DMS79 (cell line): Measurements from ENCODE around the gene POPDC3.
"Not testable (repeated sequence)": the region's sequence is repeated elsewhere in the genome, so short reads cannot be mapped to it uniquely, and the experiment has no call there.

Experiments
- DNase-seq: peaks from one replicate; lab custom pipeline; 2025; lab: John Stamatoyannopoulos, UW

POPDC3 gene

DNA sequence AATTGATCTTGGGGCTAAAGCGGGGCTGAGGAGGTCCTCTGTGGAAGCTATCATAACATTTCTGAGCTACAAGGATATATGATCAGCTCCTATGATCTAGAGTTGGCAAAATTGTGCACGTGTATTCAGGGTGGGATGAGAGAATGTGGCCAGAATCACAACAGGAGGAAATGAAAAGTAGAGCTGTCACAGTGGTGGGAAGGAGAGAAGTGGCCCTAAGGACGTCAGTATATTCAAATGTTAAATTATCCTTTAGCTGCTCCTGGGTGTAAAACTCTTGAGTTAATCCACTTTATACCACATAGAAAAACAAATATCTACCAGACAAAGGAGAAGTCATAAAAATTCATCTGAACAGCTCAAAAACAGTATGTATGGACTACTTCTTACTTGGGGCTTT lies 14.8 kb upstream of the POPDC3 start:
- no peak for DNase-seq

DNA sequence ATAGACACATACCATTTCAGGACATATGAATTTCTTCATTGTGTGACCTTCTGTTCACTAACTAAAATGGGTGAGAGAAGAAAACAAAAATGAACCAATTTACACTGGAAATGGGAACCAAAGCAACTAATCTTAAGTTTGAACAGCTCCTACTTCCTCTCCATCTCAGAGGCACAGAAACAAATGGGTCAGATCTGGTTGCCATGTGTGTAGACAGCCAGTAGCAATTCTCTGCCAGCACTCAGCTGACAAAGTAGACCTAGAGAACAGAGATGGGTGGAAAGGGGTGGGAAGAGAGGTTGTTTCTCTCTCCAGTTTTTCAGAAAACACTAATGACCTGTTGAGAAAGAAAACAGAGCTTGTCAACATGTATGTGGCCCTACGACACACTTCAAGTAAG lies 14.3 kb upstream of the POPDC3 start:
- no peak for DNase-seq

DNA sequence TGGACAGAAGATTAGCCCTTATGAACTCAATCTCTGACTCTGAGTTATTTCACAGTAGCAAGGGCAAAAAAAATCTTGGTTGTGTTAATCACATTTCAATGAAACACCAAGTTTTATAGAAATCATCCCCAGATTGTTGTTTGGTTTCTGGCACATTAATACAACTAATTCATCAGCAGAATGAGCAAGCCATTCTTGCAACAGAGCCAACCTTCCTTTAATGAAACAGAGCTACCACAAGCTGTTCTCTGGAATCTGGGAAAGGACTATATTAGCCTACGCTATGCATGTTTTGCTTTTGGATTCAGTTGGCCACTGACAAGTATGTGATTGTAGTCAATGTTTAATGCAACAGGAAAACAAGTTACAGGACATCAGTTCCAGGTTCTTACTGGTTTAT lies 13.8 kb upstream of the POPDC3 start:
- DNase-seq: no peak

DNA sequence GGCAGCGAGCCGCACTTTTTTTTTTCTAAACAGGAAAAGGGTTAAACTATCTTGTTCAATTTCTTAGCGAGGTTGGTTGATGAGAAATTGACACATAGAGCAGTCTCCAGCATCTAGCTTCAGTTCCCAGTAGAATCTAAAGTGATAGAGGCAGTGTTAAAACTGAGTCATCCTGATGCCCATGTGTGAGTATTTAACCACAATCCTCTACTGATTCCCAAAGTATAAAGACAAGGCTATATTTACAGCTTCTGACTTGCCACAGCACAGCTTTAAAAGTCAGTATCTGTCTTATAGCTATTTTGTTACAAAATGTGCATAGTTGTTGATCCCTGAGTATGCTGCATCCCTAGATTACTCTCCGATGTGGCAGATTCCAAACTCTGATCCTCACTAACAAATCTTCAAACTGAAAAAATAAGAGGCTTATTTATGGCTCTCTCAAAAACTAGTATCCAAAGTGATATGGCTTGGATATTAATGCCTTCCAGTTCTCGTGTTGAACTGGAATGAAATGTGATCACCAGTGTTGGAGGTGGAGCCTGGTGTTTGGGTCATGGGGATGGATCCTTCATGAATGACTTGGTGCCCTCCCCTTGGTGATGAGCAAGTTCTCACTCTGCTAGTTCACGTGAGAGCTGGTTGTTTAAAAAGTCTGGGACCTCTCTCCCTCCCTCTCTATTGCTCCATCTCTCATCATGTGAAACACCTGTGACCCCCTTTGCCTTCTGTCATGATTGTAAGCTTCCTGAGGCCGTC lies 13.1 kb upstream of the POPDC3 start:
- DNase-seq: no peak

DNA sequence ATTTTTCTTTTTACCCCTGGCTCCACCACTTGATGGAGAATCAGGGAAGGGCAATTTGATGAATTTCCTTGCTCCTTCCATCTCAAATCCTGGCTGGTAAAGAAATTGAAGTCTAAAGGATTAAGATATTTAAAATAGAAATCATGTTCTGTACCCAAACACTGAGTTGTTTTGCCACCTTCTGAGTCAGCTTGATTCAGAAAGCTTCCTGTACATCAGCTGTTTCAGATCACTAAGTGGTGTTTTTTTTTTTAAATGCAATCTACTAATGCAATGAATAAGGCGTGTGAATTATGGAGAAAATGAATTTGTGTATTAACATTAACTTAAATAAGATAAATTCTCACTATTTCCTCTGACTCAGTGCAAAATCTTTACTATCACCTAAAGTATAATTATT lies 11.5 kb upstream of the POPDC3 start:
- no peak for DNase-seq

DNA sequence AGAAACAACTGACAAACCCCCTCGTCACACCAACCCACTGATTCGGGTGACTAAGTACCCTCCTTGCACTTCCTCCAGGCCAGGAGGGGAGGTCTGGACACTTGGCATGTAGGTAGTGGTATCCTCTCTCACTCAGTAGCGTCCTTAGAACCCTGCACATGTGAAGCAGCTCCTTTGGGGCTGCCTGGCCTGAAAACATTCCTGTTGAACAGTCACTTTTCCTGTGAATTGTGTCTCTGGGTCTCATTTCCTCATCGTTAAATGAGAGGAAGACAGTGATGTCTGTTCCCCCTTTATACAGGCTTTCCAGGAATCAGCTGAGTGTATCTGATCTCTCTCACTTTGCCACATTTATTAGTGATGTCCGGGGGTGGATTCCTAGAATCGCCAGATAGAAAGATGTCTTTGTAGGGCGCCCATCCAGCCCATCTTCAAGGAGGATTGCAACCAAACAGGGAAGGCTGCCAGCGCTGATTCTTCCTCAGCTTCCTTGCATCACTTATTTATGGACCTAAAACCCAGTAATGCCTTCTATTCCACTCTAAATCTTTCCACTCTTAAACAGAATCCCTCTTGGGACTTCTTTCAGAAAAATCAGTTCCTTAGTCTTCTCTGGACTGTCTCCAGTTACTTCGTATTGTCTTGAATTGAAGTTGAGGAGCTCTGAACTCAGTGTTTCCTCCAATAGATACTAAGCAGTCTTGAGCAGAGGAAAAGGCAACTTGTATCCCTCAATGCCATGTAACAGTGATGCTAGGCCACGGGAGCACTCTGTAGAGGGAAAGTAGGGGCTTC lies 9.4 kb upstream of the POPDC3 start:
- DNase-seq: no peak

DNA sequence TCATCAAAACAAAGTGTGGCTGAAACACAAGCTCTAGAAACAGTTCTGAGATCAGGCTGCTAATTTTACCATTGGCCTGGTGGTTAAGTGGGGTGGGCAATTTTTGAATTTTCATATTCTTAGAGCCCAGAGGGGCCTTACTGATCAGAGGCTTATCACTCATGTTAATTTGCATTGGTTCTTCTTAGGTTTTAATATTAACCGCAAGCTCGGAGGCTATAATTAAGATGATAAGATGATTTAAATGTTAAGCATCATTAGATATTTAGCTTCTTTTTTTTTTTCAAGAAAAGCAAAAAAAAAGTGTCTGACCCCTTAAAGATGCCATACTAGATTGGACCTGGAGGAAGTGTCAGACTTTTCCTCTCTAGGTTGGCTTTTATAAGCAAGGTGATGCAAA lies 8.4 kb upstream of the POPDC3 start:
- no peak for DNase-seq

DNA sequence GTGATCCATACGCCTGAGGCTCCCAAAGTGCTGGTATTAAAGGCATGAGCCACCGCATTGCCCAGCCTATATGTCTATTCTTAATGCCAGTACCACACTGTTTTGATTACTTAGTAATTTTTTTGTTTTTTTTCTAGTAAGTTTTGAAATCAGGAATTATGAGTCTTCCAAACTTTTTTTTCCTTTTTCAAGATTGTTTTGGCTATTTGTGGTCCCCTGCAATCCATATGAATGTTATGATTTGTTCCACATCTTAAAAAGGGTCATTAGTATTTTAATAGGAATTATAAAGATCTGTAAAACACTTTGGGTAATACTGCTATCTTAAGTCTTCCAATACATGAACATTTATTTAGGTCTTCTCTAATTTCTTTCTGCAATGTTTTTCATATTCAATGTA lies 6.8 kb upstream of the POPDC3 start:
- DNase-seq: no peak

DNA sequence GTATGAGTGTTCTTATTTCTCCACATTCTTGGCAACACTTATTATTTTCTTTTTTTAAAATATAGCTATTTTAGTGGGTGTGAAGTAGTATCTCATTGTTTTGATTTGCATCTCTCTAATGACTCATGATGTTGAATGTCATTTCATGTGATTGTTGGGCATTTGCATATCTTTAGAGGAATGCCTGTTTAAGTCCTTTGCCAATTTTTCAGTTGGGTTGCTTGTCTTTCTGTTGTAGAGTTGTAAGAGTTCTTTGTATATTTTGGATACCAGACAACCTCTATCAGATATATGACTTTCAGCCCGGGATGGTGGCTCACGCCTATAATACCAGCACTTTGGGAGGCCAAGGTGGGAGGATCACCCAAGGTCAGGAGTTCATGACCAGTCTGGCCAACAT lies 5.1 kb upstream of the POPDC3 start:
- no peak for DNase-seq

DNA sequence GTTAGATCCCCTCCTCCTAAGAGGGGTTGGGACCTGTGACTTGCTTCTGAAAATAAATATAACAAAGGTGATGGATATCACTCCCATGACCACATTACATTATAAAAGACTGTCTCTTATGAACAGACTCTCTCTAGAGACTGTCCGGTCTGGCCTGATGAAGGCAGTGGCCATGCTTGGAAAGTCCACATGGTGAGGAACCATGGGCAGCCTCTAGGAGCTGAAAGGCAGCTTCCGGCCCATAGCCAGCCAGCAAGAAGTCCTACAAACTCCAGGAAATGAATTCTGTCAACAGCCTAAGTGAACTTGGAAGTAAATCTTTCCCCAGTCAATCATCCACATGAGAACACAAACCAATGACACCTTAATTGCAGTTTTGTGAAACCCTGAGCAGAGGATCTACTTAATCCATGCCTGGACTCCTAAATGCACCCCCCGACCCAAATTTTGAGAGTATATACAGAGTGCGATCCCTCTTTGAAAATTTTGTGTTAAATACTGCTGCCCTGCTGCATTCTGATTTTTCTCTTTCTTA lies 2.2 kb upstream of the POPDC3 start:
- DNase-seq: no peak

DNA sequence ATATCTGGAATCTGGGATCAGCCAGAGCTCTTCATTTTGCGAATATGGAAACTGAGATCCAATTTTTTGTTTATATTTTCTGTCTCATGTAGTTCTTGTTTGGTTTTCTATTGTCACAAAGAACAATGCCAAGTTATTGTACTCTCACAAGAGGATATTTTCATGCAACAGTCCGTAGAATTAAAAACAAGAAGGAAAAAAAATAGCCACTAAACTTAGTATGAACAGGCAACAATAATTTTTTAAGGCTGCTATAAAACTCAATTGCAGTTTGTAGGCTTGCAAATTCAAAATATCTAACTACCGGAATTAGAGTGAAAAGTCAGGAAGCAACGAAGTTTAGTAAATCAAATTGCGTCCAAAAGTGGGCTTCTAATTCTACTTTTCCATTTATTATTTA lies 1.2 kb downstream of the POPDC3 start:
- no peak for DNase-seq

DNA sequence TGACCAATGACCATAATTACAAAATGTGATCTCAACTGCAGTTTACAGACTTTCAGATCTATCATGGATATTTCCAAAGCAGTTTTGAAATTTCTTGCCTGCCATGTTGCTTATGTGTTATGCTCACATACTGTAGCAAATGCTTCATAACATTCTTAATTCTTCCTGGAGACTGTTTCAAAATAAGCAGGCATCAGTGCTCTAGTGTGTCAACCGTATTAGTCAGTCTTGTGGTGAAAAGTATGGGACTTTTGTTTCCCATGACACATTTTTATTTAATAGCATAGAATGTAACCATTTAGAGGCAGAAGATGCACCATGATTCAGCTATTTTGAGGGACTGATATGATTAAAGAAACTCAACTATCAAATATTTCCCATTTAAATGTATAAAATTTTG lies 1.7 kb downstream of the POPDC3 start:
- DNase-seq: no peak

DNA sequence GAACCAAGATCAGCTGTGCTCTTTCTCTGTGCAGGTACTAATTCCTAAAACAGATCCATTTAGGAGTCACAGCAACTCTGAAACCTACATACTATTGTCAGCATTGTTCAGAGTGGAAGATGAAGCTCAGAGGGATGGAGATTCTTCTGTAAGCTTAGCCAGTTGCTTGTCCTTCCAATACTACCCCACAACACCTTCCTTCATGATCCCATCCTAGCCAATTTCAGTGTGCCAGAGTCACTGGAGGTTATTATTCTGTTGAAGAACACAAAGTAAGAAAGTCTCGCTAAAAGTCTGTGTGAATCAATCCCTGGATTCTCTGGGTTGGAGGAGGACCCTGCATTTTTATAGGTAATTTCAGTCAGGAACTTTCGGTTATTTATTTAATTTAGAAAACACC lies 2.3 kb downstream of the POPDC3 start:
- DNase-seq: no peak

DNA sequence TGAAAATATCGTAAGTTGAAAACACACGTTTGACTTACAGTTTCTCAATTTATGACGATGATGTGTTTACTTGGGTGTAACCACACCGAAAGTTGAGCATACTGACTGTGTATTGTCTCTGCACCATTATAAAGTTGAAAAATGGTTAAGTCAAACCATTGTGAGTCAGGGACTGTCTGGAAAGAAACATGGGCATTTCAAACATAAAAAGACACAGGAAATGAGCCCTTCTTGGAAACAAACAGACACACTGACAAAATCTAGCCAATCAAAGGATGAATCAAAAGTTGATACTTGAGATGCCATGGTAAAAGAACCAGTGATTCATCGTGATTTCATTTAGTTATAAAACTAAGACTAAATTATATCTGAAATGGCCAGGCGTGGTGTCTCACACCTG lies 5.3 kb downstream of the POPDC3 start:
- DNase-seq: no peak

DNA sequence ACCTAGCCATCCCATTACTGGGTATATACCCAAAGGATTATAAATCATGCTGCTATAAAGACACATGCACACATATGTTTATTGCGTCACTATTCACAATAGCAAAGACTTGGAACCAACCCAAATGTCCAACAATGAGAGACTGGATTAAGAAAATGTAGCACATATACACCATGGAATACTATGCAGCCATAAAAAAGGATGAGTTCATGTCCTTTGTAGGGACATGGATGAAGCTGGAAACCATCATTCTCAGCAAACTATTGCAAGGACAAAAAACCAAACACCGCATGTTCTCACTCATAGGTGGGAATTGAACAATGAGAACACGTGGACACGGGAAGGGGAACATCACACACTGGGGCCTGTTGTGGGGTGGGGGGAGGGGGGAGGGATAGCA lies 7.3 kb downstream of the POPDC3 start:
- not testable (repeated sequence) for DNase-seq

DNA sequence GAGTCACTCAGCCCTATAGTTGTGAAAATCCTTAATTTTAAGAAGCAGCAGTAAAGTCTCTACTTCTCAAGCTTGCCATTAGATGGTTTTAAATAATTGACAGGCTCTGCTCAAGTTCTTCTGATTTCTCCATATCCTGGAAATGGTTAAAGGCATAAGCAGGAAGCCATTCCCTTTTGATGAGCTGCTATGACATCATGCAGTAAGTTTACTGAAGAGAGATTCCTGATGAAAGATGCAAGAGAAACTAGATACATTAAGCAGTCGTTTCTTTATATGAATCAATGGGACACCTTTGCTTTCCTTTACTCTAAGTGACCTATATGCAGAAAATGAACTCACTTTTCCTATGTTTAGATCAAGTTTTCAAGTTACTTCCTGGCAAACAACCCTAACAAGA lies 9.8 kb downstream of the POPDC3 start:
- DNase-seq: no peak

DNA sequence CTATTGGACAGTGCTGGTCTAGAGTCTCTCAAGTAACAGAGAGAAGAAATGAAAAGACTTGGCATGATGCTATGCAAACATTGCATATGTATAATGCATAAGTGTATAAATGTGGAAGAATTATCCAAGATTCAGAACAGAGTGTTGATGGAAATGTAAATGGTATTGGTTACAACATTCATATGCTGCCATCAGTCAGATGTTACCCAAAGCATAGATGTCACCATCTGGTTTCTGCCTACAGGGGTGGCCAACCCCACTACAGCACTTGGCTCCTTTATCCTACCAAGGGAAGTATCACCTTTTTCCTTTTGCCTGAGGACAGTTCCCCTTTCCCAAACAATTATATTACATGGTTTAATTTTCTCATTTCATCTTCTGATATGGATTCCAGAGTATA lies 11.9 kb downstream of the POPDC3 start:
- DNase-seq: no peak

DNA sequence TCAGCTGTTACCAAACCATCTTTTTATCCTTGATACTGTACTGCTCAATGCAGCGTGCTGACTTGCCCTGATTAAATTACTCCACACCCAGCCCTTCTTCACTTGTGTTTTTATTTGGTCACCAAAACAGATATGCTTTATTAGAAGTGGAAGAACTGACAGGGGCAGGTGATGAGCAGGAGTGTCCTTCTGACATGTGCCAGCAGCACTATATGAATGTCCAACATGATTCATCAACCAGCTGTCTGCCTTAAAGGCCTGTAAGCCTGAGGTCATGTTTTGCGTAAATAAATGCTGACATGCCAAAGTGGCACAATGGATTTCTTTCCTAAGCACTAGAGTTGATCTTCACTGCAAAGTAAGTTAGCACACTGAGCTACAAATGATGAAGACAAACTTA lies 15.4 kb downstream of the POPDC3 start:
- no peak for DNase-seq

DNA sequence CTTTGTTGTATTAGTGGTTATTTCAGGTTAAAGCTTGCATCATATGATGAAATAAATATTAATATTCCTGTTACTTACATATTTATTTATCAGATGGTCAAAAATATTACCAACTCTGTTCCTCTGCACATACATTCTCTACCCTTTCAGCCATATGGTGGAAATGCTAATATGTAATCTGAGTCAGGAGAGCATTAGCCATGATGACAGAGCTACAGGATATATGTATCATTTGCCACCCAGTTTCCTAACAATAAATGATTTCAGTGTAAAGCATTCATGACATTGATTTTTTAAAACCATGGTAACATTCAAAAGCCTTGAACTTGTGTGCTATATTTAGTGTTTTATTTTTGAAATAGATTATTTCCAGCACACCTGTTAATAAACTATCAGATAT lies 16.6 kb downstream of the POPDC3 start:
- no peak for DNase-seq

DNA sequence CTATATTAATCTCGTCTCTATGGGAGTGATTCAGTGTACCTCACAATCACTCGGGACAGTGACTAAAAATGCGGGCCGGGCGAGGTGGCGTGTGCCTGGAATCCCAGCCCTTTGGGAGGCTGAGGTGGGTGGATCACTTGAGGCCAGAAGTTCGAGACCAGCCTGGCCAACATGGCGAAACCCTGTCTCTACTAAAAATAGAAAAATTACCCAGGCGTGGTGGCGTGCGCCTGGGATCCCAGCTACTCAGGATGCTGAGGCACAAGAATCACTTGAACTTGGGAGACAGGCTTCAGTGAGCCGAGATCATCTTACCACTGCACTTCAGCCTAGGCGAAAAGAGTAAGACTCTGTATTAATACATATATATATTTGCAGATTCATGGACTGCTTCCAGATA lies 17.4 kb downstream of the POPDC3 start:
- DNase-seq: no peak

DNA sequence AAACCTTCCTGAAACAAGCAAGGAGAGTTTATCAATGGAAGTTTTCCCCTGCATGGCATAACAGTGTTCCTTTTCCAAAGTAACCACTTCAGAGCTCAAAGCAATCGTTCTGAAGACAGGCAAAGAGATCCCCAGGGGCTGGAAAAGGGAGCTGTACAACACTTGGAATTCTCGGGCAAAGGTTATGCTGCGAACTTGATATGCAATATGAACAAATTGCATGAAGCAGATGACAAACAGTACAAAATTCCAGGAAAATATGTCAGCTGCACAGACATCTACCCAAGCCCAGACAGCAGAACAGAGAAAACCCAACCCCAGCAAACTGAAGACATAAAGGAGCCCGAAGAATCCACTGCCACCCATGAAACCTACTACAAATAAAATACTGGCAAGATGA lies 18.4 kb downstream of the POPDC3 start:
- no peak for DNase-seq

DNA sequence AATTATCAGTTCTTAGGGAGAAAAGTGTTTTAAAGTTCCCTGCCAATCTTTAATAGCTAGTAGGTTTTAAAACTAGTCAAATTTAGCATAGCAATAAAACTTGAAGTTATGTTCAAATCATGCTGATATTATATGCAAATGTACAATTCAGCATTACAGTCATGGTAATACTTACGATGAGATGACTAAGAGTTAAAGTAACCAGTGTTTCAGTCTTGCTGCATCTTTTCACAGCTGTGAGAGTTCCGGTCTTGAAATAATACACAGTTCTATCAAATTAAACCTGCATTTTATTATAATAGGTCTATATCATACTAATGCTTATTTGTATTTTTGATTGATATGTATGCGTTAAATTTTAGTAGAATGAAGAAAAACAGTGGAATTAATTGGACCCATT lies 26.1 kb downstream of the POPDC3 start:
- DNase-seq: no peak

DNA sequence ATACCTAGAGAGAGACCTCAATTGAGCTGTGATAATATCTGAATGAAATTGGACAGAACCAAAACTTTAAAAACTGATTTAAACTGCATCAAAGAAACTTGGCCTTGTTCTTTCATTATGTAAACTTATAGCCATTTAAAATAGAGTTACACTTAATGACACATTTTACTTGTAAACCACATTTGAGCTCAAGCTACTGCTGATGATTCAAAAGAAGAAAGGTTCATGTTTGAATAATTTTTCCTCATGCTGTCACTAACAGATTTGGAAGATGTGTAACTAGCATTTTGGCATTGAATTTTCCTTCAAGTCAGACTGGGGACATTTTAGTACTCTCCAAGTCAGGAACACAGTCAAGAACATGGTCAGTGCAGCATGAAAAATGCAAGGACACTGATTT lies 26.9 kb downstream of the POPDC3 start:
- no peak for DNase-seq

DNA sequence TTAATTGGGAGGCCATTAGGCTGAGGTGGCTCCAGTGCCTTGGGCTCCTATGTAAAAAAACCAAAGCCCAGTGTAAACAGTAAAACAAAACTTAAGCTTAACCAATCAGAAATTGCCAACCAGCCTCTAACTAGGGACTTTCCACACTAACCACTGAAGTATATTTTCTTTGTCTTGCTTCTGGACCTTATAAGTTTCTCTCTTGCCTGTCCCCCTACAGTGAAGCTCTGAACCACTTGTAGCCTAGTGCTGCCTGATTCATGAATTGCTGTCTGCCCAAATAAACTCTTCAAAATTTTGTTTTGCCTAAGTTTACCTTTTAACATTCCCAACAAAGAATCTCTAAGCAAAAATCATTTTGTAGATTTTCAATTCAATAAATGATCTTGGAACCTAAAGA lies 28.2 kb downstream of the POPDC3 start:
- DNase-seq: no peak
